IPS-NIHi11 (cell line): ENCODE results near the gene UMODL1.
A peak's percentile ranks its signal among the peaks of the same experiment; 100 is the strongest.

Experiments used
- DNase-seq: peaks from one replicate; pipeline ENCODE4 v3.0.0; 2012; ENCODE audit warnings: mixed read lengths, low spot score

UMODL1 gene

GRCh38 chr21:42071146-42071737, at the start of gene UMODL1:
TSS of gene UMODL1 (plus strand) at chr21:42071317. CDS start at chr21:42071317, 0 bp downstream.
- DNase-seq, result no peak

- peak; percentile 71 for DNase-seq
These were observed 49.6 kb upstream of the UMODL1 start for GRCh38 chr21:42021371-42022090.

GRCh38 chr21:42022091-42022430, 49.1 kb upstream of the UMODL1 start:
- peak; percentile 43 for DNase-seq

GRCh38 chr21:42022906-42023305, 48.2 kb upstream of the UMODL1 start:
- no peak for DNase-seq

- no peak for DNase-seq
These were observed 45.6 kb upstream of the UMODL1 start for GRCh38 chr21:42025376-42026081.

- no peak for DNase-seq
These were observed 45.1 kb upstream of the UMODL1 start for GRCh38 chr21:42026082-42026435.

GRCh38 chr21:42027085-42027821, 43.9 kb upstream of the UMODL1 start:
- no peak for DNase-seq

GRCh38 chr21:42027822-42028765, 43.0 kb upstream of the UMODL1 start:
- DNase-seq, result no peak

- DNase-seq, result no peak
These were observed 42.2 kb upstream of the UMODL1 start for GRCh38 chr21:42028766-42029425.

GRCh38 chr21:42030311-42030710, 40.8 kb upstream of the UMODL1 start:
- no peak for DNase-seq

- no peak for DNase-seq
These were observed 39.9 kb upstream of the UMODL1 start for GRCh38 chr21:42031241-42031640.

GRCh38 chr21:42031816-42032215, 39.3 kb upstream of the UMODL1 start:
- no peak for DNase-seq

GRCh38 chr21:42032266-42032665, 38.9 kb upstream of the UMODL1 start:
- no peak for DNase-seq

GRCh38 chr21:42032968-42033367, 38.1 kb upstream of the UMODL1 start:
- no peak for DNase-seq

- DNase-seq, result no peak
These were observed 34.8 kb upstream of the UMODL1 start for GRCh38 chr21:42036313-42036712.

GRCh38 chr21:42037516-42037915, 33.6 kb upstream of the UMODL1 start:
- no peak for DNase-seq

- DNase-seq, result no peak
These were observed 33.2 kb upstream of the UMODL1 start for GRCh38 chr21:42037943-42038342.

- DNase-seq, result no peak
These were observed 32.7 kb upstream of the UMODL1 start for GRCh38 chr21:42038393-42038792.

- no peak for DNase-seq
These were observed 32.2 kb upstream of the UMODL1 start for GRCh38 chr21:42038826-42039425.

- DNase-seq, result no peak
These were observed 31.6 kb upstream of the UMODL1 start for GRCh38 chr21:42039470-42039901.
